Measurements from ENCODE around the gene CLP1.

DNA sequence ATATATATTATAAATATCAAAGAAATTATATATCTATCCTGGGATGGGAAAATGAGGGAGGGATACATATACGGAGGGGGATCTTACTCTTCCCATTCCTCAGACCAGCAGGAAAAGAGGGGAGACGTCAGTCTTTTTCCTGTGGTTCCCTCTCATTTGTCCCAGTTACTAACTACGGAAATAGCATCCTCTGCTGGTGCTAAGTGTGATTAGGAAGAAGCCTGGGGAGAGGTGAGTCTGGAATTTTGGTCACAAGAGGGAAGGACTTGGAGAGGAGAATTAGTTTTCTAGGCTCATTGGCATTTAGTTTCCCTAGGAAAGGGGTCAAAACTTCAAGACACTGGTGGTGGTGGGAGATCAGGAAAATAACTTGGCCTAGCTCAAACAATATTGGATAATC, 42.9 kb downstream of the CLP1 start:
- TF ChIP-seq EZH2phosphoT487 (IDR thresholded peaks at IDR 0.05; ENCODE audit: insufficient read depth, low read depth) (no peak), EZH2 (IDR thresholded peaks at IDR 0.05; ENCODE audit: insufficient read depth, poor library complexity, severe bottlenecking) (no peak)
